ENCODE data around the gene SNX15.

SNX15 gene

DNA sequence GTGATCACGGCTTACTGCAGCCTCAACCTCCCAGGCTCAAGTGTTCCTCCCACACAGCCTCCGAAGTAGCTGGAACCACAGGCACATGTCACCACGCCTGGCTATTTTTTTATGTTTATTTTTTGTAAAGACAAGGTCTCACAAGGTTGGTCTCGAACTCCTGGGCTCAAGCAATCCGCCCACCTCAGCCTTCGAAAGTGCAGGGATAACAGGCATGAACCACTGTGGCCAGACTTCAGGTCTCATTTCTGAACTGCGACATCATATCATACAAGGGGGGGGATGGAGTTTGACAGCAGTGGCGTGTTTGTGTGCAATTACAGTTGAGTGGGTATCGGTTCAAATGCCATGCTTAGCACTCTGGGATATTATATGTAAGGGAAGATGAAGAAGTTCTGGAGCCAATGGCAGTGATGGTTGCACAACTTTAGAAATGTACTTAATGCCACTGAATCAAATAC lies 24.2 kb downstream of the SNX15 start:
- Histone ChIP-seq H3K79me2 (no peaks in the 10 kb centered on the region), H3K27ac (no peak overlapping the region), H3K9me3 (ENCODE audit: control insufficient read depth, low read length) (no peaks in the 10 kb centered on the region), H3K36me3 (ENCODE audit: control insufficient read depth, insufficient read depth, low read length) (no peaks in the 10 kb centered on the region), H3K4me2 (ENCODE audit: low read length) (no peak overlapping the region), H3K4me1 (no peaks in the 10 kb centered on the region), H3K9ac (no peak overlapping the region), H3K4me3 (ENCODE audit: low read depth, low read length) (no peak overlapping the region), H3K27me3 (ENCODE audit: control insufficient read depth, insufficient read depth, low read length) (no peaks in the 10 kb centered on the region), H2AFZ (no peak overlapping the region)
- TF ChIP-seq, protein P1, sequence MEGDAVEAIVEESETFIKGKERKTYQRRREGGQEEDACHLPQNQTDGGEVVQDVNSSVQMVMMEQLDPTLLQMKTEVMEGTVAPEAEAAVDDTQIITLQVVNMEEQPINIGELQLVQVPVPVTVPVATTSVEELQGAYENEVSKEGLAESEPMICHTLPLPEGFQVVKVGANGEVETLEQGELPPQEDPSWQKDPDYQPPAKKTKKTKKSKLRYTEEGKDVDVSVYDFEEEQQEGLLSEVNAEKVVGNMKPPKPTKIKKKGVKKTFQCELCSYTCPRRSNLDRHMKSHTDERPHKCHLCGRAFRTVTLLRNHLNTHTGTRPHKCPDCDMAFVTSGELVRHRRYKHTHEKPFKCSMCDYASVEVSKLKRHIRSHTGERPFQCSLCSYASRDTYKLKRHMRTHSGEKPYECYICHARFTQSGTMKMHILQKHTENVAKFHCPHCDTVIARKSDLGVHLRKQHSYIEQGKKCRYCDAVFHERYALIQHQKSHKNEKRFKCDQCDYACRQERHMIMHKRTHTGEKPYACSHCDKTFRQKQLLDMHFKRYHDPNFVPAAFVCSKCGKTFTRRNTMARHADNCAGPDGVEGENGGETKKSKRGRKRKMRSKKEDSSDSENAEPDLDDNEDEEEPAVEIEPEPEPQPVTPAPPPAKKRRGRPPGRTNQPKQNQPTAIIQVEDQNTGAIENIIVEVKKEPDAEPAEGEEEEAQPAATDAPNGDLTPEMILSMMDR (IDR thresholded peaks at IDR 0.05): no peak

DNA sequence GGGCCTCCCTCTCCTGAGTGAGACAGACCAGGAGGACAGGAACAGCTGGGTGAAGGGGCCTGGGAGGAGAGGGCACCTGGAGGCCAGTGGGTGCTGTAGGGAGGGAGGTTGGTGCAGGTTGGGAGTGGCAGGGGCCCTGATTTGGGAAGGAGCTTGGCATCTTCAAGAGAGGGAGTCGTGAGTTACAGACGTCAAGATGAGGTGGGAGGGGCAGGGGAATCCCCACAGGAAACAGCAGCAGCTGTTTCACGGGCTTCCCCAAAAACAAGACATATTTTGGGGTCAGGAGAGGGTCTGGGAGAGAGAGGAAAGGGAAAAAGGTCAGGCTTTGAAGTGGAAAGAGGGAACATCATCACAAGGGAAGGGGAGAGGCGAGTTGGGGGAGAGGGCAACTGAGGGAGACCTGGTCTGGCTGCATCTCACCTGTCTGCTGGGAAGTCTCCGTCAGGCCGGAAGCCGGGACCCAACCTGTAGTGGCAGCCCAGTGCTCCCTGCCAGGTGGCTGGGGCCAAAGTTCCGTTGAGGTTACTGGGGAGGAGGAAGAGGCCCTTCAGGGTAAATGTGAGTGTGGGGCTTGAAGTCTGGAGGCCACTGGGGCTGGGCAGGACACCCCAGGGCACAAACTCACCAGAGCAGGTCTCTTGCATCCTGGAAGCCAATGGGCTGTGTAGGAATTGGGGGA lies 26.7 kb downstream of the SNX15 start:
- Histone ChIP-seq H3K79me2 (no peaks in the 10 kb centered on the region), H2AFZ (no peak overlapping the region), H3K27ac (no peak overlapping the region), H3K27me3 (ENCODE audit: control insufficient read depth, insufficient read depth, low read length) (no peaks in the 10 kb centered on the region), H3K36me3 (ENCODE audit: control insufficient read depth, insufficient read depth, low read length) (no peaks in the 10 kb centered on the region), H3K9ac (no peak overlapping the region), H3K4me3 (ENCODE audit: low read depth, low read length) (no peak overlapping the region), H3K4me1 (no peaks in the 10 kb centered on the region), H3K9me3 (ENCODE audit: control insufficient read depth, low read length) (no peaks in the 10 kb centered on the region), H3K4me2 (ENCODE audit: low read length) (no peak overlapping the region)
- TF ChIP-seq, protein P1 (IDR thresholded peaks at IDR 0.05): no peak

DNA sequence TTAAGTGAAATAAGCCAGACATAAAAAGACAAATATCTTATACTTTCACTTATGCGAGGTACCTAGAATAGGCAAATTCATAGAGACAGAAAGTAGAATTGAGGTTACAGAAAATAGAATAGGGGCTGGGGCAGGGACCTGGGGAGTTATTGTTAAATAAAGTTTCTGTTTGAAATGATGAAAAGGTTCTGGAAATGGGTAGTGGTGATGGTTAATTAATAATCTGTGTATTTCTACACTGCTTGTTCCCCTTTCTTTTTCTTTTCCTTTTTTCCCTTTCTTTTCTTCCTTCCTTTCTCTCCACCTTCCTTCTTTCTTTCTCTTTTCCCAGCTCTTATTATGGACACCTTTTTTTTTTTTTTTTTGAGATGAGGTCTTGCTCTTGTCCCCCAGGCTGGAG lies 28.3 kb downstream of the SNX15 start:
- Histone ChIP-seq H3K9me3 (ENCODE audit: control insufficient read depth, low read length) (no peaks in the 10 kb centered on the region), H3K9ac (no peak overlapping the region), H3K4me2 (ENCODE audit: low read length) (no peak overlapping the region), H2AFZ (no peak overlapping the region), H3K36me3 (ENCODE audit: control insufficient read depth, insufficient read depth, low read length) (no peaks in the 10 kb centered on the region), H3K79me2 (no peaks in the 10 kb centered on the region), H3K4me3 (ENCODE audit: low read depth, low read length) (no peak overlapping the region), H3K27me3 (ENCODE audit: control insufficient read depth, insufficient read depth, low read length) (no peaks in the 10 kb centered on the region), H3K27ac (no peak overlapping the region), H3K4me1 (no peaks in the 10 kb centered on the region)
- TF ChIP-seq, protein P1 (IDR thresholded peaks at IDR 0.05): no peak

DNA sequence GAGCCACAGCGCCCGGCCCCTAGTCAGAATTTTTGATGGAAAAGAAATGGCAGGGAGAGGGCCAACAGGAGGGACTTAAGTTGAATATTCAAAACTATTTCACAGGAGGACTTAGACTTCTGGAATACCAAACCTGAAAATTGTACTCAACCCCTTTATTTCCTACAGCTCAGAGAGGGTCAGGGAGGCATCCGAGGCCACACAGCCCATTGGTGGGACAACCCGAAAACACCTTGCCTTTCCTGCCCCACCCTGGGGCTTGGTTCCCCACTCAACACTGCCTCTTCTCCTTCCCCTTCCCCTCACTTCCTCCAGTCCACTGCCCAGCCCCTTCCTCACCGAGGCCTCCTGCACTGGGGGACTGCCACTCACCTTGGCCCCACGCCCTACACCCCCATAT lies 29.8 kb downstream of the SNX15 start:
- no peaks in the 10 kb centered on the region for H3K4me1 ChIP-seq
- no peak overlapping the region for H3K4me3 ChIP-seq (ENCODE audit: low read depth, low read length)
- H3K79me2 ChIP-seq: no peaks in the 10 kb centered on the region
- no peaks in the 10 kb centered on the region for H3K36me3 ChIP-seq (ENCODE audit: control insufficient read depth, insufficient read depth, low read length)
- no peak overlapping the region for H3K27ac ChIP-seq
- H3K9me3 ChIP-seq (ENCODE audit: control insufficient read depth, low read length): no peaks in the 10 kb centered on the region
- no peaks in the 10 kb centered on the region for H3K27me3 ChIP-seq (ENCODE audit: control insufficient read depth, insufficient read depth, low read length)
- no peak overlapping the region for H2AFZ ChIP-seq
- no peak overlapping the region for H3K9ac ChIP-seq
- no peak overlapping the region for H3K4me2 ChIP-seq (ENCODE audit: low read length)
- TF ChIP-seq, protein P1 (IDR thresholded peaks at IDR 0.05): no peak

DNA sequence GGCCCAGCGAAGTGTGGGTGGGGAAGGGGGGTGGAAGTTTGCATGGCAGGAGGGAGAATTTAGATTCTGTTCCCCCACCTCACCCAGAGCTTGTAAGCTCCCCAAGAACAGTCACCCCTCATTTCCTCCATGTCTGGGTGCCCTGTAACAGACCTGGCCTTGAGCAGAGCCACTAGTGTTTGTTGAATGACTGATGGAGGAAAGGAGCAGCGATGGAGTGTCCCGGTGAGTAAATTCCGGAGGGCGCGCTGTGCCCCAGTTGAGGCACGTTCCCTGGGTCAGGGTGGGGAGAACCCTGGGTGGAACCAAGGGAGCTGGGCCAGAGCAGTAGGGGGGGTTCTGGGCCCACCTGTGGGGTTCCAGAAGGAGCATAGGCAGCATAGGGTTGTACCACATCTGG lies 30.3 kb downstream of the SNX15 start:
- Histone ChIP-seq H3K36me3 (ENCODE audit: control insufficient read depth, insufficient read depth, low read length) (no peaks in the 10 kb centered on the region), H3K4me3 (ENCODE audit: low read depth, low read length) (no peak overlapping the region), H3K79me2 (no peaks in the 10 kb centered on the region), H3K9me3 (ENCODE audit: control insufficient read depth, low read length) (no peaks in the 10 kb centered on the region), H2AFZ (no peak overlapping the region), H3K9ac (no peak overlapping the region), H3K4me1 (no peaks in the 10 kb centered on the region), H3K27me3 (ENCODE audit: control insufficient read depth, insufficient read depth, low read length) (no peaks in the 10 kb centered on the region), H3K27ac (no peak overlapping the region), H3K4me2 (ENCODE audit: low read length) (no peak overlapping the region)
- TF ChIP-seq, protein P1 (IDR thresholded peaks at IDR 0.05): no peak
